SH-SY5Y (cell line): ENCODE measurements around the gene ST8SIA3.

ENCODE experiments used
- GATA2 ChIP-seq: IDR thresholded peaks from 2 replicates; pipeline ENCODE4 v1.6.1; 2011; ENCODE audit warnings: mild to moderate bottlenecking, low read depth, low read length
- GATA3 ChIP-seq: IDR thresholded peaks from 2 replicates; pipeline ENCODE4 v1.6.1; 2011; ENCODE audit warnings: low read depth, mild to moderate bottlenecking, low read length, moderate library complexity

Gene ST8SIA3

DNA sequence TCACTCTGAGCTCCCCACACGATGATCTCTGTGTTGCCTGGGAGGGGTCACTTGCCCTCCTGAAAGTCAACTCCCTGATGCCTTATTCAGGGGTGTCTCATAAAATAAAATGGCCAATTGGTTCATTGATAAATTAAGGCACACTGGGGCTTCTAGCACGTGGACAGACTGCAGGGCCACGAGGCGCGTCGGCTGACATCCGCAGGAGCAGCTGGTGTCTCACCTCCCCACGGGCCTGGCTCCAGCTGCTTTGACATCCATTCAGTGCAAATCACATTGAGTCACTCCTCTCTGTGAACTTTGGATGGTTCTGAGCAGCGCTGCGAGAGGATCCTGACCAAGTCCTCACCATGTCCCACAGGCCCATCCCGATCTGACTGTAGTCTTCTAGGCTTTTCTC is 4.6 kb upstream of the ST8SIA3 start:
- TF ChIP-seq GATA3 = no peak
- no peak for TF ChIP-seq GATA2

DNA sequence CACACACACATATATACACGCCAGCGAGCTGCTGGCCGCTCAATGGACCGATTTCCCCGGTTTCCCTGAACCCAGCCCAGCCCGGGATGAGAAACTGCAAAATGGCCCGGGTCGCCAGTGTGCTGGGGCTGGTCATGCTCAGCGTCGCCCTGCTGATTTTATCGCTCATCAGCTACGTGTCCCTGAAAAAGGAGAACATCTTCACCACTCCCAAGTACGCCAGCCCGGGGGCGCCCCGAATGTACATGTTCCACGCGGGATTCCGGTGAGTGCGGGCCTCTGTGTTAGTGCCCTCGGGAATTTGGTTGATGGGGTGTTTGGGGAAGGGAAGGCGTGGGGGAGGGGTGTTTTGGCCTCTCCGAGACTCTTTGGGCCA is 392 bp downstream of the ST8SIA3 start:
- TF ChIP-seq GATA2 (peak; percentile 94), GATA3 (peak; percentile 57)

DNA sequence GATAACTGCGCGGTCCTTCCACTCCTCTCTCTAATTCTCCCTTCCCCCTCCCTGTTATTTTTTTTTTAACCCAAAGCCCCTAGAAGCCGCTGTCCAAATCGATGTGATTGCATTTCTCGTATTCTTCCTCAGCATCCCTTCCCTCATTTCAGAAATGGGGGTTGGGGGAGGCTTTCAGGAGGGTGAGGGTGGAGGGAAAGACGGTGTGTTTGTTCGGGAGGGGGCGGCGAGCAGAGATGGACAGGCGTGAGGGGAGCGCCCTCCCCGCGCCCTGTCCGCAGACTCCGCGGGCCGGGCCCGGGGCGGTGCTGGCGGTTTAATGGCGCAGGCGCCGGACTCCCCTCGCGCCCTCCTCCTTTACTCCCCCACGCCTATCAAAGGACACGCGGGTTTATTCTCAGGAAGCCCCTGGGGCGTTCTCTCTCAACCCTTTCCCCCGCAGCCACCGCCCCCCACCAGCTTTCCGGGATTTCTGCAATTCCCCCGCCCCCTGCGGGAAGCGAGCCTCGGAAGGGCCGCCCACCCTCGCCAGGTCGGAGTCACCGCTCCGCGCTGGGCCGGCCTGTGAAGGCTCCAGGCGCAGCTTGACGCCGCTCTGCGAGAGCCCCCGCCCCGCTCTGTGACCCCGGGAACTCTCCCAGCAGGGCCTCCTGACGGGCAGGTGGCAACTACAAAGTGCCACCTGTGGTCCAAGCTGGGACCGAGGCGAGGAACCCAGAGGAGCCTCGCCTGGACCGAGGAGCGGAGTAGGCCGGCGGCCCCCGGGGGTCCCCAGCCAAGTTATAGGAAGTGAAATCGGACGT is 981 bp downstream of the ST8SIA3 start:
- TF ChIP-seq GATA2 = no peak

DNA sequence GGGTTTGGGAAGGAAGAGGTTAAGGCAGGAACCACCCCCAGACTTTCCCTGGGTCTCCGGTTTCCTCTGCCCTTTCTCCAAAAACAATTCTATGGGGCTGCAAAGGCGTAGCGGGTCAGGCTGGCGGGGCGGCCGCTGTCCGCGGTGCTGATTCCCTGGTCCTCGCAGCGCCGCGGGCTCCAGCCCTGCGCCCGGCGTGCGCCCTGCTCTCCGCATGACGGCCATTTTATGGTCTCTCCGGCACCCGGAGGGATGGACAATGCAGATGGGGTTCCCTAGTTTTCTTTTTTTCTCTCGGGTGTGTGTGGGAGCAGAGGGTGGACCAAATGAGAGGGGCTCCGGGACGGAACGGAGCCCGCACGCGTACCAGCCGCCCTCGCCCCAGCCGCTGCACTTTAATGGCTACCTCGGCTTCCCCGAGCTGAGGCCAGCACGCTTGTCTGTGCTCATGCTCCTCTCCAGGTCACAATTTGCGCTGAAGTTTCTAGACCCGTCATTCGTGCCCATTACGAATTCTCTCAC is 1.6 kb downstream of the ST8SIA3 start:
- TF ChIP-seq GATA2 = no peak
- no peak for TF ChIP-seq GATA3

DNA sequence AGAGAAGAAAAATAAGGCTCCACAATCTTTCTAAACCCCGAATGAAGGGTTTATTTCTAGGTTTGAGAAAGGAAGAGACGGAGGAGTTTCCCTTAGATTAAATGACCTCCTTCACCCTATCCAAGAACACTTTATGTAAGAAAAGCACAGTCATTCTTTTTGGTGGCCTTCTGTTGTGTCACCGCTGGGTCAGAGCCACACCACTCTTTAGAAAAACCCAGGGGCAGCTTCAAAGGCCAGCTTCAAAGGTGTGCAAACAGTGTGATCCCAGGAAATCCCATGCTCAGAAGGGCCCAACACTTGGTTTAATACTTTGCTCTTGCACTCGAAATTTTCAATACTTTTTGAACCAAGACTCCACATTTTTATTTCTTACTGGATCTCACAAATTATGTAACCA is 7.1 kb downstream of the ST8SIA3 start:
- TF ChIP-seq GATA2 (no peak), GATA3 (no peak)

DNA sequence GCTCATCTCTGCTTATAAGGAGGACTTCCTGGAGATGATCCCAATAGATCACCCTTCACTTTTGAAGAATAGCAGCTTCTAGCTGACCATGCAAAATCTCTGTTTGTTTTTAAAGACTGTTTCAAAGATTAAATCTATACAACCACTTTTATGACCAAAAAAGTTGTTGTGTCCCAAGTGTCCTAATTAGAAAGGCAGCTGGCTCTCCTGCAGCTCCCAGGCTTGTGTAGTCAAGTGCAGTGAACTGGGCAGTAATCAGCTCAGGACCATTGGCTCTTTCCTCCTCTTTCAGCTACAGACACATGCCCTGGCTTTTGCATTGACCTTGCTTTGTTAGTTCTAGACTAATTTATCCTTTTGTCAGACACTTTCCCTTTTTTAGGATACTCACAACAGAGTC is 10.4 kb downstream of the ST8SIA3 start:
- TF ChIP-seq GATA2 (no peak), GATA3 (no peak)

DNA sequence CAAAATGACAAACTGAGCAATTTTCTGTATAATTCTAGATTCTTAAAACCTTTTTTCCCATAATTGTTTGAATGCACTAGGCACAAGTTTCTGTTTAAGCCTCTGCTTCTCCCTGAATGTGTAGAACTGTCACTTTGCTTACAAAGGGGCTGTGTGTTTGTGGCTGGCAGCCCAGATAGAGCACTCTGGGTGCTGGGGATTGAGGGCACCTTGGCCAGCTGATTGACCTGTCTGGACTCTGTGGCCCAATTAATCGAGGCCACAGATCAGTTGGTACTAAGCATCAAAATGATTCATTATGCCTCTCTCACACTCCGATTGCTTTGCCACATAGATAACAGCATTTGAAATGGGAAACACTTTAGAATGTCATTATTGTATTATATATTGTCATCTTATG is 12.1 kb downstream of the ST8SIA3 start:
- TF ChIP-seq GATA2 = no peak
- no peak for TF ChIP-seq GATA3

DNA sequence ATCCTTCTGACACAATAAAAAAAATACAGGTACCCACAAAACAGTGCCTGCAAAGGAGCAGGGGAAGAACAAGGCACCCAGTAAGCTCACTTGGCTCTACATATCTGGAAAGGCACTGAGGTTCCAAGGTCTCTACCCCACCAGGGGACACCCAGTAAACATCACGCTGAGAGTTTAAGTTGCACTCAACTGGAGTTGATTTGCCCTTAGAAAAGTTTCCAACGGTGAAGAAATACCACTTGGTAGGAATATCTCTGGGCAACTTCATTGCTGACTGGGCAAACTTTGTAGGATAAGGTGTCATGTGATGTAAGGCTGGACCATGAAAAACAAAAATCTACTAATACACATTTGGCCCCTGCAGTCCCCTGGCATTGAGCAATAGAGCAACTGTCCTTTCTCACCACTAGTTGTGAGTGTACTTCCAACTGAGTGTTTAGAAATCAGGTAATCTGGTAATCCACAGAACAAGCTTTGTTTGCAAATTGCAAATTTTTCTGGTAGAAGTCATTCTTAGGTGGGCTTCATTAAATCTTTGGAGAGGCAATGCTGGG is 14.2 kb downstream of the ST8SIA3 start:
- TF ChIP-seq GATA2 (no peak), GATA3 (no peak)

DNA sequence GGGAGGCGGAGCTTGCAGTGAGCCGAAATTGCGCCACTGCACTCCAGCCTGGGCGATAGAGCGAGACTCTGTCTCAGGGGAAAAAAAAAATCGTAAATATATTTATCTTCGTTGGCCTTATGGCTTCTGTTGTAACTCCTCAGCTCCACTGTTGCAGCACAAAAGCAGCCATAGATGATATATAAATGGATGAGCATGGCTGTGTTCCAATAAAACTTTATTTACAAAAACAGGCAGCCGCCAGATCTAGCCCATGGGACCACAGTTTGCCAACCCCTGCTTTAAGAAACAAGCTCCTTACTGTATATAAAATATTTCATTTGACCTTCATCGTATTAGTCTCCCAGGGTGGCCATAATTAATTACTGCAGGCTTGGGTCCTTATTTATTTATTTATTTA is 20.1 kb downstream of the ST8SIA3 start:
- no peak for TF ChIP-seq GATA3
- no peak for TF ChIP-seq GATA2

DNA sequence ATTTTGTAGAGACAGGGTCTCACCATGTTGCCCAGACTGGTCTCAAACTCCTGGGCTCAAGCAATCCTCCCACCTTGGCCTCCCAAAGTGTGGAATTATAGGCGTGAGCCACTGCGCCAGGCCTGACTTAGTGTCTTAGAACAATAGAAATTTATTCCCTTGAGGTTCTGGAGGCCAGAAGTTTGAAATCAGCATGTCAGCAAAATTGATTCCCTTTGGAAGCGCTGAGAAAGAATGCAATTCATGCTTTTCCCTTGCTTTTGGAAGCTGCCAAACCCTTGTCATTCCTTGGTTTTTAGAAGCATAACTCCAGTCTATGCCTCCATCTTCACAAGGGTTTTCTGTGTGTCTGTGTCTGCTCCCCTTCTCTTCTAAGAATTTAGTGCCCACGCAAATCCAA is 20.7 kb downstream of the ST8SIA3 start:
- TF ChIP-seq GATA2 (no peak), GATA3 (no peak)

DNA sequence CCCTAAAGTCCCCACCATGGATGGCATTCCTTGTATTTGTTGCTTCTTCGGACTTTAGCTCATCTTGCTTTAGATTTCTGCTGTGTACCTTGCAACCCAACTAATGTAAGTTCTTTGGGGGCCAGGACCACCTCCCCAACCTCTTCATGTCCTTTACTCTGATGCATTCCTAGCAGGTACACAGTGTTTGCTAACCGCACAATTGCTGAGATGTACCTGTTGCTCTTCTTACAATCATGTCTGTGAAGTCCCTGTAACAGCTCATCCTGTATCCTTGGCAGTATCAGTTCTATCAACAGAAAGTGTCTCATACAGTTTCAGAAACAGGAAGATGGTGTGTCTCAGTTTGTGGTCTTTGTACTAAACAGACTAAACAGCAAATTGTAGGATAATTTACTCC is 24.1 kb downstream of the ST8SIA3 start:
- TF ChIP-seq GATA2 (no peak), GATA3 (no peak)

DNA sequence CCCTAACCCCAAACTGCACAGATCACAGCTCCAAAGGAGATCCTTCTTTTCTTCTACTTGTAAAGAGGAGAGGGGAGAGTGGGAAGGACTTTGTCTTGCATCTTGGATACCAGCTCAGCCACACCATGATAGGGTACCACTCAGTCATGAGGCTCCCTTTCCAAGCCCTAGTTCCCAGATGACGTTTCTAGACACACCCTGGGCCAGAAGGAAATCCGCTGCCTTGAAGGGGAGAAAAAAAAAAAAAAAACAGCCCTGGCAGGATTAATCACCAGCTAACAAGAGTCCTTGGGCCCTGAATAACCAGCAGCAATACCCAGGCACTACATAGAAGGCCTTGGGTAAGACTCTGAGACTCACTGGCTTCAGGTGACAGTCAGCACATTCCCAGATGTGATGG is 36.9 kb downstream of the ST8SIA3 start:
- TF ChIP-seq GATA3 (no peak), GATA2 (no peak)

DNA sequence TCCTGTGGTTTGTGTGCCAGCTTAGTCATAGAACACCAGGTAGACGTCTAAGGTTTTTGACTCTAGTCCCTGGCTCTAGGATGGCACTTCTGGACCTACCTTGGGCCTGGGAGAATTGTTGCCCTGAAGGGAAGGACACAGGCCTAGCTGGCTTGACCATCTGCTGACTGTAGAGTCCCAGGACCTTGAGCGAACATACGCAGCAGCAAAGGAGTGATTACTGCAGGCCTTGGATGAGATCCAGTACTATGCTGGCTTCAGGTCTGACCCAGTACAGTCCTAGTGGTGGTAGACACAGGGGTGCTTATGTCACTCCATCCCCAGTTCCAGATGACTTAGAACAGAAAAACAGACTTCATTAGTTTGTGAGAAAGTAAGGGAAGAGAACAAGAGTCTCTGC is 37.7 kb downstream of the ST8SIA3 start:
- no peak for TF ChIP-seq GATA2
- no peak for TF ChIP-seq GATA3

DNA sequence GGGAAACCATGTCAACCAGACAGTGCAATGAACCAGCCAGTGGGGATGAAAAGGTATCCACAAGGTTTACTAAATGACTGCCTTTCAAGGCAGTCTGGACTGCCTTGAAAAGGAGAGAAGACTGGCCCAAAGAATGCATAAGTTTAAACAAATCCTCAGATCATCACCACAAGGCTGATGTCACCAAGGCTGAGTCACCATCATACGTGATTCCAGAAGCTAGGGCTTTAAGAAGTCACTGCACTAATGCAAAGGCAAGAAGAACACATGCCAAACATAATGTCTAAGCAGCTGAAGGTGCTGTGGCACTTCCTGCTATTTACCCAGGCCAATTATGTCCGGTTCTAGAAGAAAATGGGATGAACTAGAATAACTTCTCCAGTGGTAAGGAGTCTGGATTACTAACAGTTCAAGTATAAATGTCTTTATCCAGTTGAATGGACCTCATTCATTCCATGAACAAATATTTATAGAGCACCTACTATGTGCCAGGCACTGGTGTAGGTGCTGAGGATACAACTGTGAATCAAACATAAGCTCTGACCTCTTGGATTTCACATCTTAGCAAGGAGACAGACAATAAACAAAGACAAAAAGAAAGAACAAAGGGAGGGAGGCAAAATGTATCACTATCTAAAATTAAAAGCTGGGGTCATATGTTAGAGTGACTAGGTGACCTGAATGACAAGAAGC is 45.2 kb downstream of the ST8SIA3 start:
- TF ChIP-seq GATA2 (no peak), GATA3 (no peak)

DNA sequence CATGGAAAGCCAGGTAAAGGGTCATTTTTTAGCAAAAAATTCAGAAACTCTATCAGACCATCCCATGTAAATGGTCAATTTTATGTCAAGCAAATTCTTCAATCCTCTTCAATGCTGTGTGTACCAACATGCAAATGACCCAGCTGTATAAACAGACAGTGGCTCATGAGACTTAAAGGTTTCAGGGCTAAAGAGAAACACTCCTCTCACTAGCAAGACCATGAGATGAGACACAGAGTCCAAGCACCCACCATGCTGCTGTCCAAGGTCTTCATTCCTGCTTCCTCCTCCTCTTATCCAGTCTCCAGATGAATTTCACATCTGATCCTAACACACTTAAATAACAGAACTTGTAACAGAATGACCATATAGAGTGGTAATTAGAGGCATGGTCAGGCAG is 52.0 kb downstream of the ST8SIA3 start:
- TF ChIP-seq GATA2 (no peak), GATA3 (no peak)

DNA sequence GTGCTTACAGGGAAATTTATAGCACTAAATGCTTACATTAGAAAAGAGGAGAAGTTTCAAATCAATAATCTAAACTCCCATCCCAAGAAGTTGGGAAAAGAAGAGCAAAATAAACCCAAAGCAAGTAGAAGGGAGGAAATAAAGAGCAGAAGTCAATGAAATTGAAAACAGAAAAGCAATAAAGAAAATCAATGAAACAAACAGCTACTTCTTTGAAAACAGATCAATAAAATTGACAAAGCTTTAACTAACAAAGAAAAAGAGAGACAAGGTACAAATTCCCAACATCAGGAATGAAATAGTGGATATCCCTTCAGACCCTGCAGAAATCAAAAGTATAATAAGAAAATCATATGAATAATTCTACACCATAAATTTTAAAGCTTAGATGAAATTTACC is 57.3 kb downstream of the ST8SIA3 start:
- TF ChIP-seq GATA2 (no peak), GATA3 (no peak)
